ENCODE results near the gene KCTD19.

Gene KCTD19

DNA sequence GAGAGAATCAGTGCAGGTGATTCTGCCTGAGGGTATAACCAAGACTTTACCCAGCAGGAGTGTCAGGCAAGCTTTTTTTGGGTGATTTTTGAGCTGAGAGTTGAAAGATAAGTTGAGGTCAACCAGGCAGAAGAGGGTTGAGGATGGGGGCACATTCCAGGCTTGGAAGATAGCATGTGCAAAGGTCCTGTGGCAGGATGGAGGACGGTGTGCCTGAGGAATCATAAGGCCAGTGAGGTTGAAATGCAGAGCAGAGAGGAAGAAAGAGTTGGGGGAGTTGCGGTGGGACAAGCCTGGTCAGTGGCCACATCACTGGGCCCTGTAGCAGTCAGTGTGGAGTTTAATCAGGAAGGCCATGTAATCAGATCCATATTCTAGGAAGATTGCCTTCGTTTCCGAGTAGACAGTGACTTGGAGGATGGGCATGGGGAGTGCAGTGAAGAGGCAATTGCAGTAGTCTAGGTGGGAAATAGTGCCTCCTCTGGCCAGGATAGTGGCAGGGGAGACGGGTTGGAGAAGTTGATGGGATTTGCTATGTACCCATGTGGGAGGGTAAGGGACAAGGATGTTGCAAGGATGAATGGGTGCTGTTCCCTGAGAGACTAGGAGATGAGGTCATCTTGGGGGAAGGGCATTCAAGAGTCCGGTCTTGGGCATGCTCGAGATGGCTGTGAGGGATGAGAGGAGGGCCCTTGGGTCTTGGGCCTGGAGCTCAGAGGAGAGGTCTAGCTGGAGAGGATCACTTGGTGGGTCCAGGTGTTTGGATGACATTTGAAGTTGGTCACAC is 43.3 kb downstream of the KCTD19 start:
- Histone ChIP-seq H3K9me3 (ENCODE audit: control insufficient read depth, low read length) (no peaks in the 10 kb centered on the region), H3K4me1 (ENCODE audit: control insufficient read depth, insufficient read depth, low read length, poor library complexity, severe bottlenecking) (peaks cover 9% of the 10 kb centered on the region), H3K27ac (ENCODE audit: low read depth, low read length, severe bottlenecking) (no peak overlapping the region), H3K36me3 (ENCODE audit: control insufficient read depth, insufficient read depth, low read length) (no peaks in the 10 kb centered on the region), H3K4me3 (ENCODE audit: extremely low read depth, insufficient read depth, low read length, poor library complexity, severe bottlenecking) (no peak overlapping the region)
- WGBS, 2 experiments (ENCODE audit: insufficient coverage in 2 of 2): 82 to 91% methylated on average over 7 of the region's 7 CpGs

DNA sequence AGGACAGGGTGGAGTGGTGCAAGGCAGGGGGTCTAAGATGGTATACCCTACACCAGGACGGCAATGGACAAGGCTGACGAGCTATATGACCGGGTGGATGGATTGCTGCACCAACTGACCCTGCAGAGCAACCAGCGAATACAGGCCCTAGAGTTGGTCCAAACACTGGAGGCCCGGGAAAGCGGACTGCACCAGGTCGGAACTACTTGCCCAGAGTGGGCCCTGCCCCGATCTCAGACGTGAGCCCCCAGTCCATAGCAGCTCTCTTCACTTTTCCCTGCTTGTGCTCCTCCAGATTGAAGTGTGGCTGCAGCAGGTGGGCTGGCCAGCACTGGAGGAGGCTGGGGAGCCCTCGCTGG is 44.1 kb downstream of the KCTD19 start:
- no peaks in the 10 kb centered on the region for H3K9me3 ChIP-seq (ENCODE audit: control insufficient read depth, low read length)
- H3K27ac ChIP-seq (ENCODE audit: low read depth, low read length, severe bottlenecking): no peak overlapping the region
- H3K4me3 ChIP-seq (ENCODE audit: extremely low read depth, insufficient read depth, low read length, poor library complexity, severe bottlenecking): no peak overlapping the region
- 87 to 93% methylated on average over 10 of the region's 10 CpGs for WGBS, 2 experiments (ENCODE audit: insufficient coverage in 2 of 2)
- H3K36me3 ChIP-seq (ENCODE audit: control insufficient read depth, insufficient read depth, low read length): no peaks in the 10 kb centered on the region
- peaks cover 17% of the 10 kb centered on the region for H3K4me1 ChIP-seq (ENCODE audit: control insufficient read depth, insufficient read depth, low read length, poor library complexity, severe bottlenecking)

DNA sequence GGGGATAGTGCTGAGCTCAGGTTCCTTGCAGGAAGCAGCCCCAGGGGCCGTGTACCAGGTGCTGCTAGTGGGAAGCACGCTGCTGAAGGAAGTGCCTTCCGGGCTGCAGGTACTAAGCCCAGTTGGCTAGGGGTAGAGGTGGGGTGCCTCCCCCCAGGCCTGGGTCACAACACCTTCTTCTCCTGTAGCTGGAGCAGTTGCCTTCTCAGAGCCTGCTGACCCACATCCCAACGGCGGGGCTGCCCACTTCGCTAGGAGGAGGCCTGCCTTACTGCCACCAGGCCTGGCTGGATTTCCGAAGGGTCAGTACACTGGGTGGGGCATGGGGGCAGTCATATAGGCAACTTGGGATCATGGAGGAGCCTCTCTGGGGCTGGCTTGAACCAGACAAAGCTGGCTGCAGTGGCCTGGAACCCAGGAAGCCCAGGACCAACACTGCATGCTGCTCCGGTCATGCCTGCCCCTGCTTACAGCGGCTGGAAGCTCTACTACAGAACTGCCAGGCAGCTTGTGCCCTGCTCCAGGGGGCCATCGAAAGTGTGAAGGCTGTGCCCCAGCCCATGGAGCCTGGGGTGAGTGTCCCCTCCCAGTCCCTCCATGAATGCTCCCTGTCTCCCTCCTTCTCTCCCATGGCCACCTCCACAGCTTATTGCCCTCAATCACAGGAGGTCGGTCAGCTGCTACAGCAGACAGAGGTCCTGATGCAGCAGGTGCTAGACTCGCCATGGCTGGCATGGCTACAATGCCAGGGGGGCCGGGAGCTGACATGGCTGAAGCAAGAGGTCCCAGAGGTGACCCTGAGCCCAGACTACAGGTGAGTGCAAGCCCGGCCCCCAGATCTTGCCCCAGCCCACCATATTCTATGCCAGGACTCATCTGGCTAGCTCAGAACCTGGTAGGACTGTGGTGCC is 44.8 kb downstream of the KCTD19 start:
- Histone ChIP-seq H3K4me1 (ENCODE audit: control insufficient read depth, insufficient read depth, low read length, poor library complexity, severe bottlenecking) (peaks cover 18% of the 10 kb centered on the region), H3K36me3 (ENCODE audit: control insufficient read depth, insufficient read depth, low read length) (no peaks in the 10 kb centered on the region), H3K27ac (ENCODE audit: low read depth, low read length, severe bottlenecking) (no peak overlapping the region), H3K4me3 (ENCODE audit: extremely low read depth, insufficient read depth, low read length, poor library complexity, severe bottlenecking) (no peak overlapping the region), H3K9me3 (ENCODE audit: control insufficient read depth, low read length) (no peaks in the 10 kb centered on the region)
- WGBS, 2 experiments (ENCODE audit: insufficient coverage in 2 of 2): 92 to 93% methylated on average over 10 to 11 of the region's 14 CpGs

DNA sequence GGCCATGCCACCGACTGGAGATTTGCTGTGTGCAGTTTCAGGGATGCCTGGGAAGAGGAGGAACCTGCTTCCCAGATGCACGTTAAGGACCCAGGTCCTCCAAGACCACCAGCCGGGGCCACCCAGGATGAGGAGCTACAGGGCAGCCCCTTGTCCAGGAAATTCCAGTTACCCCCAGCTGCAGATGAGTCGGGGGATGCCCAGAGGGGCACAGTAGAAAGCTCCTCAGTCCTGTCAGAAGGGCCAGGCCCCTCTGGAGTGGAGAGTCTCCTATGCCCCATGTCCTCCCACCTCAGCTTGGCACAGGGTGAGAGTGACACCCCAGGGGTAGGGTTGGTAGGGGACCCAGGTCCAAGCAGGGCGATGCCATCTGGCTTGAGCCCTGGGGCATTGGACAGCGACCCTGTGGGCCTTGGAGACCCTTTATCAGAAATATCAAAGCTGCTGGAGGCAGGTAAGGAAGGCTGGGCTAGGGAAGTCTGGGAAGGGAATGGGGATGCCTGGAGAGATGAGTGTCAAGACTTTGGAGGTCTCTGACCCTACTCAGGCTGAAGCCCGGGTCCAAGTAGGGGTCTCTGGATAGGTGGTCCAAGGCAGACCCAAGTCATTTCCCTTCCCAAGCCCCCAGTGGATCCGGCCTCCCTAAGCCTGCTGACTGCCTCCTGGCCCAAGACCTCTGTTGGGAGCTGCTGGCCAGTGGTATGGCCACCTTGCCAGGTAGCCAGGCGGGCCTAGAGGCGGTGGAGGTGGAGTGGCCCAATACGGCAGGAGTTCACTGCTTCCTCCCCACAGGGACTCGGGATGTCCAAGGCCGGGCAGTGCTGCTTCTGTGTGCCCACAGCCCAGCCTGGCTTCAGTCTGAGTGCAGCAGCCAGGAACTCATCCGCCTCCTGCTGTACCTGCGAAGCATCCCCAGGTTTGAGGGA is 46.2 kb downstream of the KCTD19 start:
- WGBS, 2 experiments (ENCODE audit: insufficient coverage in 2 of 2): 91 to 93% methylated on average over 13 to 14 of the region's 15 CpGs
- Histone ChIP-seq H3K4me1 (ENCODE audit: control insufficient read depth, insufficient read depth, low read length, poor library complexity, severe bottlenecking) (peaks cover 18% of the 10 kb centered on the region), H3K36me3 (ENCODE audit: control insufficient read depth, insufficient read depth, low read length) (no peaks in the 10 kb centered on the region), H3K27ac (ENCODE audit: low read depth, low read length, severe bottlenecking) (no peak overlapping the region), H3K4me3 (ENCODE audit: extremely low read depth, insufficient read depth, low read length, poor library complexity, severe bottlenecking) (no peak overlapping the region), H3K9me3 (ENCODE audit: control insufficient read depth, low read length) (no peaks in the 10 kb centered on the region)

DNA sequence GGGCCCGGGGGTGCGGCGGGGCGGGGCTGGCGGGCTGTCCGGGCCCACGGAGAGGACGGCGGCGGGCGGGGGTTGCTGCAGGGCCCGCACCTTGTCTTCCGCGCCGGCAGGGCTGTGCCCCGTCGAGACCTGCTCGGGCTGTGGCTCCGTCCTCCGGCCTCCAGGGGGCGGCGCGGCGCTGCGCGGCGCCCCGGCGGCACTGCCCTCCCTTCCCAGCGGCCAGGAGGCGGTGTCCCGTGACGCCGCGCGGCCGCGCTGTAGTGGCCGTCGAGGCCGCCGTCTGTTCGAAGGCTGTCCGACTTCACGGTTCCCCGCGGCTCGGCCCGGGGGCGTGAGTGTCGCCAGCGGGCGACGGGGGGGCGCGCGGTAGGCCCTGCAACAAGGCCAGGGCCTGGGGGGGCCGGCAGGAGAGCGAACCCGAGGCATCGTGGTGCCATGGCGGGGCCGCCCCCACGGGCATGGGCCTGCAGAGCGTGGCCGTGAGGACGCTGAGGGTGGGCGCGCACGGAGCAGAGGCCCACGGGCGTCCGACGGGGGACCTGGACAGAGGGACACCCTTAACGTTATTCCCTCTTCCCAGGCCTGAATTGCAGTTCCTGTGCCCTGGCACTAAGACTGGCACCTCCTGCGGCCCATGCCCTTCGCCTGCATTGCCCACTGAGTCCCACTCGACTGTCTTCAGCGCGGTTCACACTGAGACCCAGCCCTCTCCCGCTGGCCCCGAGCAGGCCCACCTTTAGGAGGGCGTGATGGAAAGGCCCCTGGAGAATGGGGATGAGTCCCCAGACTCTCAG is 47.0 kb downstream of the KCTD19 start, which contains the start of gene PLEKHG4:
TSS of gene PLEKHG4 (plus strand) at position 237 of the 794 bp plus-strand sequence. CDS start at position 750, 513 bp downstream.
- H3K4me3 ChIP-seq (ENCODE audit: extremely low read depth, insufficient read depth, low read length, poor library complexity, severe bottlenecking): peak within 1 kb of the TSS; percentile 27
- WGBS, 2 experiments (ENCODE audit: insufficient coverage in 2 of 2): 42% methylated on average over 36 to 69 of the region's 83 CpGs

DNA sequence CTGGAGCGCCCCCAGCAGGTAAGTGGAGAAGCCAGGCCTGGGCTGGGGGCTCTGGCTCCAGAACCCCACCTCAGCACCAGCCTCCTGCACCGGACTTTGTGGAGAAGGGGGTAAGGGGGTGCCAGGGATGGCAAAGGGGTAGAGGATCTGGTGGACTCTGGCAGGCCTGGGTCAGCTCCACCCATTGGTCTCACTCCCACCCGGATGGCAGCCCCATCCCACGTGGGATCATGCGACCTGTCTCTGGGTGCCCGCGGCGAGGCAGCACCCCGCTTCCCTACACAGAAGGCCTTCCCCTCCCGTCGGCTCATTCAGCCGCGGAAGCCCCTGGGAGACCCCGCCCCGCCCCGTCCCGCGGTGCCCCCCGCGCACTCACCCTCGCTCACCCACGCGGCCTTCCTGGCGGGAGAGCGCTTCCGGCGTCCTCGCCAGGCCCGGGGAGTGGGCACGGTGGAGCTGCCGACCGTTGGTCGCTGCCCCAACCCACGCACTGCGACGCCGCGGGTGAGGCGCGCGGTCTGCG is 47.7 kb downstream of the KCTD19 start:
- Histone ChIP-seq H3K27ac (ENCODE audit: low read depth, low read length, severe bottlenecking) (no peak overlapping the region), H3K36me3 (ENCODE audit: control insufficient read depth, insufficient read depth, low read length) (no peaks in the 10 kb centered on the region), H3K4me1 (ENCODE audit: control insufficient read depth, insufficient read depth, low read length, poor library complexity, severe bottlenecking) (peaks cover 15% of the 10 kb centered on the region), H3K9me3 (ENCODE audit: control insufficient read depth, low read length) (no peaks in the 10 kb centered on the region), H3K4me3 (ENCODE audit: extremely low read depth, insufficient read depth, low read length, poor library complexity, severe bottlenecking) (peak overlapping the region; percentile 27)
- WGBS, 2 experiments (ENCODE audit: insufficient coverage in 2 of 2): 13 to 59% methylated on average over 8 to 27 of the region's 42 CpGs

More for the DNA sequence above, 47.0 kb downstream of the KCTD19 start, which contains the start of gene PLEKHG4:
- no peaks in the 10 kb centered on the region for H3K36me3 ChIP-seq (ENCODE audit: control insufficient read depth, insufficient read depth, low read length)
- H3K27ac ChIP-seq (ENCODE audit: low read depth, low read length, severe bottlenecking): no peak within 1 kb of the TSS
- H3K4me1 ChIP-seq (ENCODE audit: control insufficient read depth, insufficient read depth, low read length, poor library complexity, severe bottlenecking): peaks cover 18% of the 10 kb centered on the region
- no peaks in the 10 kb centered on the region for H3K9me3 ChIP-seq (ENCODE audit: control insufficient read depth, low read length)

GRCh38 chr16:67277999-67278772 is 48.4 kb downstream of the KCTD19 start:
- WGBS, 2 experiments (ENCODE audit: insufficient coverage in 2 of 2): 87 to 92% methylated on average over 9 to 12 of the region's 13 CpGs
- H3K27ac ChIP-seq (ENCODE audit: low read depth, low read length, severe bottlenecking): peak overlapping the region; percentile 36
- peak overlapping the region; percentile 27 for H3K4me3 ChIP-seq (ENCODE audit: extremely low read depth, insufficient read depth, low read length, poor library complexity, severe bottlenecking)
- peaks cover 15% of the 10 kb centered on the region for H3K4me1 ChIP-seq (ENCODE audit: control insufficient read depth, insufficient read depth, low read length, poor library complexity, severe bottlenecking)
- H3K36me3 ChIP-seq (ENCODE audit: control insufficient read depth, insufficient read depth, low read length): no peaks in the 10 kb centered on the region
- no peaks in the 10 kb centered on the region for H3K9me3 ChIP-seq (ENCODE audit: control insufficient read depth, low read length)

GRCh38 chr16:67277294-67277998 is 49.1 kb downstream of the KCTD19 start:
- Histone ChIP-seq H3K9me3 (ENCODE audit: control insufficient read depth, low read length) (no peaks in the 10 kb centered on the region), H3K27ac (ENCODE audit: low read depth, low read length, severe bottlenecking) (peak overlapping the region; percentile 36), H3K4me3 (ENCODE audit: extremely low read depth, insufficient read depth, low read length, poor library complexity, severe bottlenecking) (no peak overlapping the region), H3K4me1 (ENCODE audit: control insufficient read depth, insufficient read depth, low read length, poor library complexity, severe bottlenecking) (peaks cover 15% of the 10 kb centered on the region), H3K36me3 (ENCODE audit: control insufficient read depth, insufficient read depth, low read length) (no peaks in the 10 kb centered on the region)
- 91 to 94% methylated on average over 4 of the region's 4 CpGs for WGBS, 2 experiments (ENCODE audit: insufficient coverage in 2 of 2)

DNA sequence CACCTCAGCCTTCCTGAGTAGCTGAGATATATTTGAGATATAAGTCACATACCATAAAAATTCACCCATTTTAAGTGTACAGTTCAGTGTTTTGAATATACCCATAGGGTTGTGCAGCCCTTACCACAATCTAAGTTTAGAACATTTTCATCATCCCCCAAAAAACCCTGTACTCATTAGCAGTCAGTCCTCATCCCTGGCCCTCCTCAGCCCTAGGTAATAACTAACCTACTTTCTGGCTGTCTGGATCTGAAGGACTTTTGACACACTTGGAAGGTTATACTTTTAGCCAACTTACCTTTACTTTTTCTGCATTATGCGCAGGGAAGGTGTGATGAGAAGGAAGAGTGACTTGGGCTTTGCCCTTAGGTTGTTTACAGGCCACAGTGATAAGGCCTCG is 51.2 kb downstream of the KCTD19 start:
- WGBS, 2 experiments (ENCODE audit: insufficient coverage in 2 of 2): no CpG with 5 or more reads among the region's 2 CpGs
- Histone ChIP-seq H3K4me1 (ENCODE audit: control insufficient read depth, insufficient read depth, low read length, poor library complexity, severe bottlenecking) (peaks cover 15% of the 10 kb centered on the region), H3K4me3 (ENCODE audit: extremely low read depth, insufficient read depth, low read length, poor library complexity, severe bottlenecking) (no peak overlapping the region), H3K27ac (ENCODE audit: low read depth, low read length, severe bottlenecking) (no peak overlapping the region), H3K9me3 (ENCODE audit: control insufficient read depth, low read length) (no peaks in the 10 kb centered on the region), H3K36me3 (ENCODE audit: control insufficient read depth, insufficient read depth, low read length) (no peaks in the 10 kb centered on the region)

Measured in mesodermal cell (in vitro differentiated cells).